Measurements from ENCODE around the gene CCT7. TPM values are rescaled to one million over a fixed set of nuclear protein-coding genes. Genes with fewer than 3 reads are reported as not detected.

Gene CCT7
- total RNA-seq, 1 experiment from 2014 or later: 538 TPM

GRCh38 chr2:73255907-73256617, 22.0 kb downstream of the CCT7 start:
- Histone ChIP-seq H4K20me1 (ENCODE audit: low read length) (no peaks in the 10 kb centered on the region), H3K27ac (ENCODE audit: low read length) (no peak overlapping the region), H3K27me3 (ENCODE audit: low read length) (no peaks in the 10 kb centered on the region), H3K9me3 (ENCODE audit: low read length) (no peaks in the 10 kb centered on the region), H3K4me1 (ENCODE audit: insufficient read depth, low read length) (no peaks in the 10 kb centered on the region), H3K79me2 (ENCODE audit: low read length) (no peaks in the 10 kb centered on the region), H3K4me3 (ENCODE audit: low read length) (no peak overlapping the region), H3F3A (ENCODE audit: low read length, unreplicated experiment) (no peaks in the 10 kb centered on the region), H3K36me3 (ENCODE audit: low read depth, low read length) (peaks cover 13% of the 10 kb centered on the region), H3K4me2 (ENCODE audit: low read length) (no peak overlapping the region), H3K9ac (ENCODE audit: low read length) (no peak overlapping the region), H3K9me2 (replicated peaks; ENCODE audit: low read length) (no peaks in the 10 kb centered on the region), H2AFZ (ENCODE audit: low read length) (no peak overlapping the region)
- TF ChIP-seq EZH2phosphoT487 (IDR thresholded peaks at IDR 0.05; ENCODE audit: borderline replicate concordance, low read length) (no peak), EZH2 (IDR thresholded peaks at IDR 0.05; ENCODE audit: low read length, unreplicated experiment) (no peak), CTCF (conservative IDR thresholded peaks at IDR 0.05; ENCODE audit: low read depth, low read length) (no peak)
- ATAC-seq (no peak), DNase-seq (no peak)
- CTCF ChIA-PET: no interaction called here
- POLR2A ChIA-PET (ENCODE audit: unreplicated experiment): no interaction called here
- intact Hi-C loops (cut with micrococcal nuclease): no loop called here
- TSS peak; percentile 5 for BruUV-seq (replicated peaks)

- POLR2A ChIA-PET (ENCODE audit: unreplicated experiment): no interaction called here
- Histone ChIP-seq H3K9me3 (ENCODE audit: low read length) (no peaks in the 10 kb centered on the region), H3K79me2 (ENCODE audit: low read length) (no peaks in the 10 kb centered on the region), H3K27ac (ENCODE audit: low read length) (no peak overlapping the region), H3F3A (ENCODE audit: low read length, unreplicated experiment) (no peaks in the 10 kb centered on the region), H3K36me3 (ENCODE audit: low read depth, low read length) (peaks cover 13% of the 10 kb centered on the region), H3K9me2 (replicated peaks; ENCODE audit: low read length) (no peaks in the 10 kb centered on the region), H2AFZ (ENCODE audit: low read length) (no peak overlapping the region), H3K4me3 (ENCODE audit: low read length) (no peak overlapping the region), H3K27me3 (ENCODE audit: low read length) (no peaks in the 10 kb centered on the region), H3K9ac (ENCODE audit: low read length) (no peak overlapping the region), H3K4me2 (ENCODE audit: low read length) (no peak overlapping the region), H4K20me1 (ENCODE audit: low read length) (no peaks in the 10 kb centered on the region), H3K4me1 (ENCODE audit: insufficient read depth, low read length) (no peaks in the 10 kb centered on the region)
- intact Hi-C loops (cut with micrococcal nuclease): no loop called here
- TF ChIP-seq EZH2phosphoT487 (IDR thresholded peaks at IDR 0.05; ENCODE audit: borderline replicate concordance, low read length): no peak
- CTCF ChIA-PET: no interaction called here
- DNase-seq (no peak), ATAC-seq (no peak)
- BruUV-seq (replicated peaks): no TSS peak
These were observed 22.5 kb downstream of the CCT7 start for GRCh38 chr2:73256618-73256922.

- Histone ChIP-seq H3K9ac (ENCODE audit: low read length) (no peak overlapping the region), H3K79me2 (ENCODE audit: low read length) (no peaks in the 10 kb centered on the region), H3K4me1 (ENCODE audit: insufficient read depth, low read length) (no peaks in the 10 kb centered on the region), H2AFZ (ENCODE audit: low read length) (no peak overlapping the region), H3K27me3 (ENCODE audit: low read length) (no peaks in the 10 kb centered on the region), H3K27ac (ENCODE audit: low read length) (no peak overlapping the region), H3K9me3 (ENCODE audit: low read length) (no peaks in the 10 kb centered on the region), H3K4me2 (ENCODE audit: low read length) (no peak overlapping the region), H3K9me2 (replicated peaks; ENCODE audit: low read length) (no peaks in the 10 kb centered on the region), H4K20me1 (ENCODE audit: low read length) (no peaks in the 10 kb centered on the region), H3F3A (ENCODE audit: low read length, unreplicated experiment) (no peaks in the 10 kb centered on the region), H3K4me3 (ENCODE audit: low read length) (no peak overlapping the region), H3K36me3 (ENCODE audit: low read depth, low read length) (peaks cover 13% of the 10 kb centered on the region)
- POLR2A ChIA-PET (ENCODE audit: unreplicated experiment): interaction anchor here (0.6 kb wide), 1 partner anchor 17 kb away, joined by 3 read pairs; no protein-coding TSS in a partner anchor
- intact Hi-C loops (cut with micrococcal nuclease): no loop called here
- no TSS peak for BruUV-seq (replicated peaks)
- ATAC-seq (no peak), DNase-seq (no peak)
- CTCF ChIA-PET: interaction anchor here (0.5 kb wide), 1 partner anchor 34 kb away, joined by 11 read pairs; no protein-coding TSS in a partner anchor
- no peak for TF ChIP-seq EZH2phosphoT487 (IDR thresholded peaks at IDR 0.05; ENCODE audit: borderline replicate concordance, low read length)
- no peak for TF ChIP-seq CTCF (conservative IDR thresholded peaks at IDR 0.05; ENCODE audit: low read depth, low read length)
- TF ChIP-seq EZH2 (IDR thresholded peaks at IDR 0.05; ENCODE audit: low read length, unreplicated experiment): no peak
These were observed 22.9 kb downstream of the CCT7 start for GRCh38 chr2:73257021-73257420.

Data from PC-3 (cell line).